Esophagus mucosa (tissue), 1 donor: ENCODE data around the gene COL18A1. TPM values are rescaled to one million over a fixed set of nuclear protein-coding genes. Genes with fewer than 3 reads are reported as not detected.

Experiments
- ATAC-seq: fragments of 200-7000 bp; cut with Tn5 transposase; one replicate; pipeline ENCODE4 v1.9.1; 2020
- total RNA-seq: library from RNA; stranded (reverse); gene quantifications from one replicate; pipeline ENCODE4 v1.2.4, GENCODE V29; 2023
- donor health status: DM: yes; HTN: yes; CAD: no.

Gene COL18A1
- total RNA-seq, 1 donor from 2014 or later, result 26.7 TPM

GRCh38 chr21:45415188-45415942, 10.4 kb downstream of the COL18A1 start:
- no peak for ATAC-seq

GRCh38 chr21:45415943-45416611, 11.1 kb downstream of the COL18A1 start:
- ATAC-seq, result no peak

GRCh38 chr21:45416620-45417019, 11.7 kb downstream of the COL18A1 start:
- no peak for ATAC-seq

DNA sequence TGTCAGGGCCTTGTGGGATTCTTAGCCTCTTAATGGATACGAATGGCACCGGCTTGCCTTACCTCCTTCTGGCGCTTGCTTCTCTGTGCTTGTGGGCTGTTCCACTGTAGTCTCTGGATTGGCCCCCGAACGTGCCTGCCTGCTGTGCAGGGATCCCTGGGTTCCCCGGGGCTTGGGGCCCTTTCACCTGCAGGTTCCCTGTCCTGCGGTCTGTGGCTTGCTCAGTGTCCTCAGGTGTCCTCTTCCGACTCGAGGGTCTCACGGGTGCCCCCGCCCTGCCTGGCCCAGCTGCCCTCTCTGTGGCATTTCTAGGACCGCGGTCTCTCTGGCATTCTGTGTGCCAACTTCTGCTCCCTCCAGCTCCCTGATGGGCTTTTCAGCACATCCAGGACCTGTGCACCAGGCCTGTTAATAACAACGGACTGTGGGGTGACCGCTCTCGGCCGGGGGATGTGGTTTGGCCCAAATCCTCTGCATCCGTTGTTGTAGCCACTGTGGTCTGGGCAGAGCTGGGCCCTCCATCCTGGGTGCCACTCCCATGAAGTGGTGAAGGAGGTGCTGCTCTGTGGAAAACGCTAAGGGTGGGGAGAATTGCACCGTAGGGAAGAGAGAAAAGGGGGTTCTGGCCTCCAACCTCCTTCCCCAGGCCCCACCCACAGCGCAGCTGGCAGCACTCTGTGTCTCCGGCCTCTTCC, 12.4 kb downstream of the COL18A1 start:
- no peak for ATAC-seq

DNA sequence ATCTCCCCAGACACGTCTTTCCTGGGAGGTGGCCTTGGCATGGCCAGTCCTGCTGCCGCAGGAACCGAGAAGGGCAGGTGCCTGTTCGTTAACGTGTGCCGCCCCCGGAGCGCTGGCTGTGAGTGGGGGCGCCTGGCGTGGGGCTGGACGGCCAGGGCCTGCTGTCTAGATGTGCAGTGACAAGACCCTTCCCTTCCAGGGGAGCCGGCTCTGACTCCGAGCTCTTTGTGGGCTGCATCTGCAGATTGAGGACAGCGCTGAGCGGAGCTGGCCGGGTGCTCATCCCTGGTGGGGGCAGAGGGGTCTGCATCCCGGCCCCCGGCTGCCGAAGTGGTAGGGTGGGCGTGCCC, 13.0 kb downstream of the COL18A1 start:
- no peak for ATAC-seq

GRCh38 chr21:45418301-45419071, 13.5 kb downstream of the COL18A1 start:
- no peak for ATAC-seq

DNA sequence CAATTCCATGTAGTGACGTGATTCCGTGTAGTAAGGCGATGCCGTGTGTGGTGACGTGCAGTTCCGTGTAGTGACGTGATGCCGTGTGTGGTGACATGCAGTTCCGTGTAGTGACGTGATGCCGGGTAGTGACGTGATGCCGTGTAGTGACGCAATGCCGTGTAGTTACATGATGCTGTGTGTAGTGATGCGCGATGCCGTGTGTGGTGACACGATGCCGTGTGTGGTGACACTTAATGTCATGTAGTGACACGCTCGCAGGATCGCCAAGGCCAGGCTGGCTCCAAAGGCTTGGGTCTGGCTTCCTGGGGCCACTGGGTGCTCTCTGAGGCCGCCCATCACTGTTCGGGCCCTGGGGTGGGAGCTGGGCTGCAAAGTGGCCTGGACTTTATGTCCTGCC, 14.2 kb downstream of the COL18A1 start:
- no peak for ATAC-seq

DNA sequence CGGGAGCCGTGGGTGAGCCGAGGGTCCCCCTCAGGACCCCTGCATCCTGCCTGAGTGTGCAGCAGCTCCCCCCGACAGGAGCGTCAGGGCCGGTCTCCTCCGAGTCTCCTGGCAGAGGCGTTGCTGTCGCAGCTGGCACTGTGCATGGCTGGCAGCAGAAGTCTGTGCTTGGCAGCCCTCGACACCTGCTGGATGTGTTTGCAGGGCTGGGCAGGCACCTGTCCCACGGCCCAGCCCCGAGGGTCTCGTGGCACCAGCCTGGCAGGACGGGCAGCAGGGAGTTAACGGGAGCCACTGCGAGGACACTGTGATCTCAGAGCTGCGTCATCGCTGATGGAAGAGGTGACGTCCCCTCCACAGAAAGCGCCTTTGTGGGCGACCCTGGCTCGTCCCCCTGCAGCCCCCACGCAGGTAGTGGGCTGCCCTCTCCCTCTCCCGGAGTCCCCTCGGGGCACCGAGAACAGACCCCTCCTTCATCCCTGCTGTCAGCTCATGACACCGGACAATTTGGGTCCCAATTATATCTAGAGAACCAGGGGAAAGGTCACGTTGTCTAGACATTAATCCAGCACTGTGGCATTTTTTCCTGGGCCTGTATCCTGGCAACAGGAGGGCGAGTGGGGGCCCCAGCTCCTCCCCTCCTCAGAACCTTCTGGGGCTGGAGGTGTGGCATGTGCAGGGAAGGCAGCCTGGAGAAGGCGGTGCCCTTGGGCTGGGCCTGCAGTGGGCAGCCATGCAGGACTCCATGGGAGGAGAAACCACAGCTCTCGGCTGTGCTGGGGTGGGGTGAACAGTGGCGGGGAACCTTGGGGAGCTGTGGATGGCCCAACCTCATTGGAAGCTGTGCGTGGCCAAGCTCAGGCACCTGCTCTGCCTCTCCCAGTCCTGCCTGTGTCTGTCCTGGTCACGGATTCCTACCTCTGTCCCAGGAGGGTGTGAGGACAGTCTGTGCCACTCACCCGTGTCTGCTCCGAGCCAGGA, 15.4 kb downstream of the COL18A1 start:
- no peak for ATAC-seq

- peak; percentile 50 for ATAC-seq
These were observed 16.3 kb downstream of the COL18A1 start for GRCh38 chr21:45421071-45421845.

DNA sequence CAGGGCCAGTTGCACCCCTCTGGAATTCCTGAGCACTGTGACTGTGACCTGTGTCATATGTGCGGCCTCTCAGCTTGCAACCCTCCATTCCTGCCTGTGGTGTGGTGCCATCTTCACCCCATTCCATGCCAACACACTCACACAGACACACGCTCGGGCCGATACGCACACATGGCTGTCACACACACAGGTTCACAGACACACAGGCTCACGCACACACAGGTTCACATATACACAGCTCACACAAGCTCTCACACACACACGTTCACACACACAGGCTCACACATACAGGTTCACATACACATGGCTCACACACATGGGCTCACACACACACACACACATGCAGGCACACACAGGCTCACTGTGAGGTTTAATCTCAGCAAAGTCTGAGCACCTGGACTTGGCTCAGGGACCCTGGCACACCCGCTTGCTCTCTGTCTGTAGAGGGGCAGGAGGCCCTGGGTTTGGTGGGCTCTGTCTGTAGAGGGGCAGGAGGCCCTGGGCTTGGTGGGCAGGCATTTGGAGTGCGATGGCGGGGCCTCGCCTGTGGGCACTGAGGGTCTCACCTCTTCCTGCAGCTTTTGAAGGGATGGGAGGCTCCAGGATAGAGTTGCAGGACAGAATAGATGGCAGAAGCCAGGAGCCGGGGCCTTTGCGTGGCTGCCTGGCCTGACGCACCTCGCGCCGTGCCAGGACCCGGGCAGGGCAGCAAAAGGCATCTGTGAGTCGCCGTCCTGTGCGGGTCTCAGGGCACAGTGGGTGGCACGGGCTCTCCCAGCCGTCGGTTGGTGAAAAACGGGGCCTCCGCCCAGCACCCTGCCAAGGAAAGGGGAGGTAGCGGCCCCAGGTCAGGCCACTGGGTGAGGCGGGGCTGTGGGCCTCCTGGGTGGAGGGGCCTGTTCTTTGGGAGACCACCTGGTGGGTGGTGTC, 17.1 kb downstream of the COL18A1 start:
- ATAC-seq, result no peak

- no peak for ATAC-seq
These were observed 18.4 kb downstream of the COL18A1 start for GRCh38 chr21:45423201-45423955.

DNA sequence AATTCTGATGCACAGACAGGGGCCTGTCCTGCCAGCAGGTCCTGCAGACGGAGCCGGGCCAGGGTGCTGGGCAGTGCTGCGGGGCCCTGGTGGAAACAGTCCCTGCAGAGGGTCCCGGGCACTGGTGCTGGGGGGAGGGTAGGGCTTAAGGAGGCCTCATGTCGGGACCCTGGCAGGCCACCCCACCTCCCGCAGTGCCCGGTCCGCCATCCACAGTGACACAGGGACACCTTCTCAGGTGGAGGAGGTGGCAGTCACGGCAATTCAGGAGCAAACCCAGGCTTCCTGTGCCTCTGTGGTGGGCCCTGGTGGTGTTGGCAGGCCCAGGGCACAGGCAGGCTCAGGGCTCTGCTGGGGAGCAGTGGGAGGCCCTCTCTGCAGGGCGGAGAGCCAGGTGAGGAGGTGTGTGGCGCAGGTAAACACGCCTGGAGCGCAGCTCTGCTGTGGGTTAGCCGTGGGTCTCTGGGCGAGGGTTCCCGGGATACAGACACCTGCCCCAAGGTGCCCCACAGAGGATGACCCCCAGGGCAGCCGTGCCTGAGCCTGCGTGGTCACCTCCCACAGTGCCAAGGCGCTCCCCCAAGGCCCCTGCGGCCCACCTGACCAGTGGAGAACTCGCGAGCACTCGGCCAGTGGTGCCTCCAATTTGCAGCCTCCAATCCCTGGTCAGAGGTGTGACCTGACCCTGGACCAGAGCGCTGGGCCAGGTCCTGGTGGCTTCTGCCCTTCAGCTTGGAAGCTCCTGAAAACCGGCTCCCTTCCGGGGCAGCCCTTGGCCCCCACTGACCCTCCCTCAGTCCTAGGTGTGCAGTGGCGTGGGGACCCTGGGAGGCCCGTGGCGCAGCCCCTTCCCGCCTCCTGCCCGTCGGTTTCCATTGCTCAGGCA, 19.2 kb downstream of the COL18A1 start:
- ATAC-seq, result no peak

- no peak for ATAC-seq
These were observed 20.2 kb downstream of the COL18A1 start for GRCh38 chr21:45424854-45425795.

DNA sequence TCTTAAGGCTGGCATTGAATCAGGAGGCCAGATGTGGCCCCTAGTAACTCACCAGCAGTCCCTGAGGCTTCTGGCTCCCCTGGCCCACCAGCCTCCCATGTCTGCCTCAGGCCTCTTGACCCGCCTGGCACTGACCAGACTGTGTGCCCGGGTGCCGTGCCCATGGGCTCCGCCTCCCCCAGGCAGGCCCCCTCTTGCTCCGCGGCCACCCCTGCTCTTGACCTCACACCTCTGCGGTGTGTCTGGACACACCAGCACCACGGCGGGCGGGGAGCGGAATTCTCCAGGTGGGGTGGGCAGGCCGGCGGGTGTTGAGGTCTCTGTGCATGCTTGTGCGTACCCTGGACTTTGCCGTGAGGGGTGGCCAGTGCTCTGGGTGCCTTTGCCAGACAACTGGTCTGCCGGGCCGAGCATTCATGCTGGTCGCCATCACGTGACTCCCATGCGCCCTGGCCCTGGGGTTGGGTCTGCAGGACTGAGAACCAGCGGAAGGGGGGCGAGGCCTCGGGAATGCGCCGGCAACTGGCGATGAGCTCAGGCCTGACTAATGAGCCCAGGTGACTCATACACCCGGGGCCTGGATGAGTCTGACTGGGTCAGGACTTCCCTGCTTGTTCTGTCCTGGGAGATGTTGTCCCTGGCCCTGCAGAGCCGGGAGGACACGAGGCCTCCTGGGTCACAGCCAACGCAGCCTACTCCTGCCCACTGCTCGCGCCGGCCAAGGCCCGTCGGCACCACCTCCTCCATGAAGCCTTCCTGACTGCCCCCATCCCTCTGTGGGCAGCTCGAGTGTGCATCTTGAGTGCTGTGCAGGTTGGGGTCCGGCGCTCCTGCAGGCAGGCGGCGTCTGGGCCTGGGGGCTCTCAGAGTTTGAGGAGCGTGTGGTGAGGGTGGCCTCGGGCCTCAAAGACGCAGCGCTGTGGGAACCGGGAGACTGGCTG, 22.6 kb downstream of the COL18A1 start:
- peak; percentile 87 for ATAC-seq

DNA sequence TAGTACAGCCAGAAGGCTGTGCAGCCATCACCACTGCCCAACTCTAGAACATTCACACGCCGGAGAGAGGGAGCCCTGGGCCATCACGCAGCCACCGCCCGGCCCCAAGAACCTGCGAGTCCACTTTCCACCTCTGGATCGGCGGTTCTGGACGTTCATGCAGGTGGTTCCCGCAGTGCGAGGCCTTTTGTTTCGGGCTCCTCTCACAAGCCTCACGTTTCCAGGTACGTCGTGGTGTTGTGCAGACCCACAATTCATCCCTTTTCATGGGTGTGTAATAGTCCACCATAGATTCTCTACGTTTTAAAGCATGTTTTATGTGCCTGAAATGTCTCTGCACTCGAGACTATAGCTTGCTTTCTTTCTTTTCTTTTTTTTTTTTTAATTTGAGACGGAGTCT, 23.6 kb downstream of the COL18A1 start:
- ATAC-seq, result no peak
